Stomach smooth muscle (tissue), 2 donors: ENCODE results near the gene ZFPM1.

ENCODE experiments used
- H3K27ac ChIP-seq: one replicate; pipeline ENCODE4 v1.7.0; 2013; ENCODE audit warnings: mild to moderate bottlenecking, low read length, inconsistent platforms
- H3K27me3 ChIP-seq, 2 donors: one replicate each; pipeline ENCODE4 v1.7.0; 2013; ENCODE audit warnings: low read length in 2 of 2; ENCODE audit not compliant: insufficient read depth in 2 of 2, control insufficient read depth in 1 of 2
- H3K36me3 ChIP-seq, 2 donors: one replicate each; pipeline ENCODE4 v1.7.0; 2013; ENCODE audit warnings: low read length in 2 of 2; ENCODE audit not compliant: control insufficient read depth in 2 of 2, insufficient read depth in 2 of 2
- H3K4me1 ChIP-seq: one replicate; pipeline ENCODE4 v1.7.0; 2013; ENCODE audit warnings: low read length; ENCODE audit not compliant: control insufficient read depth, insufficient read depth
- H3K4me3 ChIP-seq, 2 donors: one replicate each; pipeline ENCODE4 v1.7.0; 2013; ENCODE audit warnings: low read length in 2 of 2
- H3K9ac ChIP-seq, 2 donors: one replicate each; pipeline ENCODE4 v1.7.0; 2013; ENCODE audit warnings: low read length in 2 of 2, mild to moderate bottlenecking in 1 of 2
- H3K9me3 ChIP-seq, 2 donors: one replicate each; pipeline ENCODE4 v1.7.0; 2013; ENCODE audit warnings: low read length in 2 of 2; ENCODE audit not compliant: control insufficient read depth in 2 of 2
- donor health status: healthy.
- donor health status: Pancreatic carcinoma.

ZFPM1 gene

GRCh38 chr16:88476203-88476602 lies 23.1 kb downstream of the ZFPM1 start:
- Histone ChIP-seq H3K4me1 (no peaks in the 10 kb centered on the region), H3K9me3 (no peaks in the 10 kb centered on the region), H3K4me3 (no peak overlapping the region), H3K9ac (no peak overlapping the region), H3K36me3 (no peaks in the 10 kb centered on the region), H3K27ac (no peak overlapping the region), H3K27me3 (peaks cover 0 to 2% of the 10 kb centered on the region in 2 donors)

- no peak overlapping the region for H3K4me3 ChIP-seq
- H3K9ac ChIP-seq: no peak overlapping the region
- no peak overlapping the region for H3K27ac ChIP-seq
- no peaks in the 10 kb centered on the region for H3K36me3 ChIP-seq
- no peaks in the 10 kb centered on the region for H3K9me3 ChIP-seq
- H3K4me1 ChIP-seq: no peaks in the 10 kb centered on the region
- peaks cover 0 to 4% of the 10 kb centered on the region in 2 donors for H3K27me3 ChIP-seq
These were observed 23.8 kb downstream of the ZFPM1 start for GRCh38 chr16:88476817-88477397.

GRCh38 chr16:88477631-88478519 lies 24.8 kb downstream of the ZFPM1 start:
- Histone ChIP-seq H3K9ac (no peak overlapping the region), H3K9me3 (no peaks in the 10 kb centered on the region), H3K36me3 (no peaks in the 10 kb centered on the region), H3K27ac (no peak overlapping the region), H3K4me3 (no peak overlapping the region), H3K4me1 (no peaks in the 10 kb centered on the region), H3K27me3 (peaks cover 0 to 9% of the 10 kb centered on the region in 2 donors)

GRCh38 chr16:88478889-88479792 lies 26.1 kb downstream of the ZFPM1 start:
- H3K27me3 ChIP-seq: peaks cover 0 to 11% of the 10 kb centered on the region in 2 donors
- H3K9ac ChIP-seq: no peak overlapping the region
- no peaks in the 10 kb centered on the region for H3K4me1 ChIP-seq
- no peak overlapping the region for H3K27ac ChIP-seq
- H3K36me3 ChIP-seq: no peaks in the 10 kb centered on the region
- H3K9me3 ChIP-seq: no peaks in the 10 kb centered on the region
- no peak overlapping the region for H3K4me3 ChIP-seq

GRCh38 chr16:88479793-88480760 lies 27.0 kb downstream of the ZFPM1 start:
- Histone ChIP-seq H3K9ac (no peak overlapping the region), H3K4me1 (no peaks in the 10 kb centered on the region), H3K9me3 (no peaks in the 10 kb centered on the region), H3K27ac (no peak overlapping the region), H3K36me3 (no peaks in the 10 kb centered on the region), H3K4me3 (no peak overlapping the region), H3K27me3 (peaks cover 0 to 14% of the 10 kb centered on the region in 2 donors)

- Histone ChIP-seq H3K27ac (no peak overlapping the region), H3K9me3 (no peaks in the 10 kb centered on the region), H3K4me1 (no peaks in the 10 kb centered on the region), H3K9ac (no peak overlapping the region), H3K36me3 (no peaks in the 10 kb centered on the region), H3K4me3 (no peak overlapping the region), H3K27me3 (peaks cover 0 to 11% of the 10 kb centered on the region in 2 donors)
These were observed 27.7 kb downstream of the ZFPM1 start for GRCh38 chr16:88480829-88481228.

GRCh38 chr16:88481851-88482250 lies 28.8 kb downstream of the ZFPM1 start:
- H3K27ac ChIP-seq: no peak overlapping the region
- no peaks in the 10 kb centered on the region for H3K4me1 ChIP-seq
- H3K4me3 ChIP-seq: no peak overlapping the region
- peaks cover 0 to 13% of the 10 kb centered on the region in 2 donors for H3K27me3 ChIP-seq
- no peaks in the 10 kb centered on the region for H3K9me3 ChIP-seq
- no peak overlapping the region for H3K9ac ChIP-seq
- no peaks in the 10 kb centered on the region for H3K36me3 ChIP-seq

- no peak overlapping the region for H3K4me3 ChIP-seq
- no peaks in the 10 kb centered on the region for H3K4me1 ChIP-seq
- H3K27me3 ChIP-seq: peaks cover 0 to 13% of the 10 kb centered on the region in 2 donors
- H3K27ac ChIP-seq: no peak overlapping the region
- H3K36me3 ChIP-seq: no peaks in the 10 kb centered on the region
- no peaks in the 10 kb centered on the region for H3K9me3 ChIP-seq
- no peak overlapping the region for H3K9ac ChIP-seq
These were observed 29.7 kb downstream of the ZFPM1 start for GRCh38 chr16:88482630-88483391.

GRCh38 chr16:88483392-88483641 lies 30.2 kb downstream of the ZFPM1 start:
- Histone ChIP-seq H3K27ac (no peak overlapping the region), H3K27me3 (peaks cover 0 to 13% of the 10 kb centered on the region in 2 donors), H3K9ac (no peak overlapping the region), H3K9me3 (no peaks in the 10 kb centered on the region), H3K4me3 (no peak overlapping the region), H3K36me3 (no peaks in the 10 kb centered on the region), H3K4me1 (no peaks in the 10 kb centered on the region)
